SK-N-SH treated with all-trans-retinoic acid at 6 μM for 48 hours (cell line): Measurements from ENCODE around the gene RBM10.

Source experiments
- ARNTL ChIP-seq: fragments of 450-650 bp; formaldehyde crosslinking; IDR thresholded peaks from 2 replicates; pipeline ENCODE4 v1.5.0; 2020; ENCODE audit warnings: low read depth, mild to moderate bottlenecking, moderate library complexity, borderline replicate concordance
- BACH2 ChIP-seq: fragments of 250-450 bp; sonication (Bioruptor Pico); IDR thresholded peaks from 2 replicates; pipeline ENCODE4 v1.9.0; 2021; ENCODE audit warnings: mild to moderate bottlenecking, borderline replicate concordance
- GLIS3 ChIP-seq: fragments of 250-450 bp; sonication (Bioruptor Pico); IDR thresholded peaks from 2 replicates; pipeline ENCODE4 v1.5.0; 2020; ENCODE audit warnings: mild to moderate bottlenecking, moderate library complexity
- ISL1 ChIP-seq: fragments of 250-450 bp; sonication (Bioruptor Pico); IDR thresholded peaks from 2 replicates; pipeline ENCODE4 v2.1.2; 2022; ENCODE audit warnings: mild to moderate bottlenecking, moderate library complexity
- OSR1 ChIP-seq: fragments of 250-450 bp; sonication (Bioruptor Pico); IDR thresholded peaks from 2 replicates; pipeline ENCODE4 v1.8.0; 2022; ENCODE audit warnings: moderate library complexity, mild to moderate bottlenecking, inconsistent platforms
- RARB ChIP-seq: fragments of 250-450 bp; sonication (Bioruptor Pico); IDR thresholded peaks from 2 replicates; pipeline ENCODE4 v1.8.0; 2021; ENCODE audit warnings: mild to moderate bottlenecking, moderate library complexity
- SNAI2 ChIP-seq: fragments of 250-450 bp; sonication (Bioruptor Pico); IDR thresholded peaks from 2 replicates; pipeline ENCODE4 v1.5.0; 2020; ENCODE audit warnings: mild to moderate bottlenecking, moderate library complexity
- TCF4 ChIP-seq: fragments of 250-450 bp; sonication (Bioruptor Pico); IDR thresholded peaks from 2 replicates; pipeline ENCODE4 v1.8.0; 2021; ENCODE audit warnings: mild to moderate bottlenecking, moderate library complexity, borderline replicate concordance
- TOX ChIP-seq: fragments of 250-450 bp; sonication (Bioruptor Pico); IDR thresholded peaks from 2 replicates; pipeline ENCODE4 v1.8.0; 2021; ENCODE audit warnings: mild to moderate bottlenecking, moderate library complexity, borderline replicate concordance
- ZC3H10 ChIP-seq: fragments of 250-450 bp; sonication (Bioruptor Pico); IDR thresholded peaks from 2 replicates; pipeline ENCODE4 v1.5.1; 2021; ENCODE audit warnings: mild to moderate bottlenecking, moderate library complexity
- ZFP3 ChIP-seq: fragments of 250-450 bp; sonication (Bioruptor Pico); IDR thresholded peaks from 2 replicates; pipeline ENCODE4 v1.5.0; 2020; ENCODE audit warnings: mild to moderate bottlenecking, moderate library complexity
- TF ChIP-seq, protein P1 (sequence below): fragments of 250-450 bp; sonication (Bioruptor Pico); IDR thresholded peaks from 2 replicates; pipeline ENCODE4 v1.5.1; 2021; ENCODE audit warnings: mild to moderate bottlenecking, moderate library complexity

GRCh38 chrX:47171996-47172395 lies 27.0 kb downstream of the RBM10 start:
- TF ChIP-seq ISL1 (CRISPR knock-in tag) = no peak
- no peak for TF ChIP-seq ARNTL
- TF ChIP-seq TCF4 (CRISPR knock-in tag) = no peak
- no peak for TF ChIP-seq TOX (CRISPR knock-in tag)
- no peak for TF ChIP-seq ZFP3 (CRISPR knock-in tag)
- TF ChIP-seq BACH2 (CRISPR knock-in tag) = no peak
- TF ChIP-seq SNAI2 (CRISPR knock-in tag) = no peak
- TF ChIP-seq RARB (CRISPR knock-in tag) = no peak
- TF ChIP-seq OSR1 (CRISPR knock-in tag) = no peak
- TF ChIP-seq, protein P1, sequence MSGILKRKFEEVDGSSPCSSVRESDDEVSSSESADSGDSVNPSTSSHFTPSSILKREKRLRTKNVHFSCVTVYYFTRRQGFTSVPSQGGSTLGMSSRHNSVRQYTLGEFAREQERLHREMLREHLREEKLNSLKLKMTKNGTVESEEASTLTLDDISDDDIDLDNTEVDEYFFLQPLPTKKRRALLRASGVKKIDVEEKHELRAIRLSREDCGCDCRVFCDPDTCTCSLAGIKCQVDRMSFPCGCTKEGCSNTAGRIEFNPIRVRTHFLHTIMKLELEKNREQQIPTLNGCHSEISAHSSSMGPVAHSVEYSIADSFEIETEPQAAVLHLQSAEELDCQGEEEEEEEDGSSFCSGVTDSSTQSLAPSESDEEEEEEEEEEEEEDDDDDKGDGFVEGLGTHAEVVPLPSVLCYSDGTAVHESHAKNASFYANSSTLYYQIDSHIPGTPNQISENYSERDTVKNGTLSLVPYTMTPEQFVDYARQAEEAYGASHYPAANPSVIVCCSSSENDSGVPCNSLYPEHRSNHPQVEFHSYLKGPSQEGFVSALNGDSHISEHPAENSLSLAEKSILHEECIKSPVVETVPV = no peak
- no peak for TF ChIP-seq ZC3H10
- no peak for TF ChIP-seq GLIS3
